ENCODE data around the gene GNPDA1. TPM values are rescaled to one million over a fixed set of nuclear protein-coding genes. Genes with fewer than 3 reads are reported as not detected.

Gene GNPDA1
- total RNA-seq, 4 donors from 2014 or later: 14.9 to 31.9 (median 23.5) TPM

DNA sequence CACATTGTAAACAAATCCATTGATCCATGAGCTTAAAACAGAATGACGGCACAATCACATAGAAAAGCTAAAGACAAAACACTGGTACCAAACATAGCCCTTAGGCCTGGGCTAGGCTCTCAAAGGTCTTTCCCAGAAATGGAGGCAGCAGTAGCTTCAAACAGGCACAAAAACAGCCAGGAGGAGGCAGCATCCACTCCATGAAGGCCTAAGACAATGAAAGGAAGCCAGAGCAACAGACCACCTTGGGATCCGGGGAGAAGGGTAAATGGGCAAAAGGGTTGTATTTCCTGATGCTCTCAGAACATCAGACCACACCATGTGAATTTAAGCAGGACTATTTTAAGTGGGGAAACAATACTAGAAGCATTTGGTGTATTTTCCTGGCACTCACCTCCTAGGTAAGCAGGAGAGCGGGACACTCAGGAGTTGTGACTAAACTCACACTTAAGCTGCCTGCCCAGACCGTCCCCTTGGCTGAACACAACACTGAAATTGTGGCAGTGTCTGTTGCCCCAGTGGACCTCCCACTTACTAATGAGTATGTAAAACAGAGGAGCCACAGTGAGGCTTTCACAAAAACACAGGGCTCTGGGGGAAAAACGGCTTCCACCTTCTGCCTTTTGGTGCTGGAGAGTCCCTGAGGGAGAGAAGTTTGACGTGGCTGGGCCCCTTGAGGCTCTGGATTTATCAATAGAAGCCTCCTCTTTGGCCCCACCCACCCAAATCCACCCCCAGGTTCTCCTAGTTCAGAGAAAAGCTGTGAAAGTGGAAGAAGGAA, 11.9 kb downstream of the GNPDA1 start:
- H3K4me1 ChIP-seq: no peaks in the 10 kb centered on the region
- TF ChIP-seq, protein P1, sequence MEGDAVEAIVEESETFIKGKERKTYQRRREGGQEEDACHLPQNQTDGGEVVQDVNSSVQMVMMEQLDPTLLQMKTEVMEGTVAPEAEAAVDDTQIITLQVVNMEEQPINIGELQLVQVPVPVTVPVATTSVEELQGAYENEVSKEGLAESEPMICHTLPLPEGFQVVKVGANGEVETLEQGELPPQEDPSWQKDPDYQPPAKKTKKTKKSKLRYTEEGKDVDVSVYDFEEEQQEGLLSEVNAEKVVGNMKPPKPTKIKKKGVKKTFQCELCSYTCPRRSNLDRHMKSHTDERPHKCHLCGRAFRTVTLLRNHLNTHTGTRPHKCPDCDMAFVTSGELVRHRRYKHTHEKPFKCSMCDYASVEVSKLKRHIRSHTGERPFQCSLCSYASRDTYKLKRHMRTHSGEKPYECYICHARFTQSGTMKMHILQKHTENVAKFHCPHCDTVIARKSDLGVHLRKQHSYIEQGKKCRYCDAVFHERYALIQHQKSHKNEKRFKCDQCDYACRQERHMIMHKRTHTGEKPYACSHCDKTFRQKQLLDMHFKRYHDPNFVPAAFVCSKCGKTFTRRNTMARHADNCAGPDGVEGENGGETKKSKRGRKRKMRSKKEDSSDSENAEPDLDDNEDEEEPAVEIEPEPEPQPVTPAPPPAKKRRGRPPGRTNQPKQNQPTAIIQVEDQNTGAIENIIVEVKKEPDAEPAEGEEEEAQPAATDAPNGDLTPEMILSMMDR (IDR thresholded peaks at IDR 0.05): peak in 2 of 6 experiments; percentile 15 to 17
- no peak for TF ChIP-seq POLR2A (IDR thresholded peaks at IDR 0.05)
- no peaks in the 10 kb centered on the region for H3K27me3 ChIP-seq
- no peak overlapping the region for H3K27ac ChIP-seq
- H3K36me3 ChIP-seq: peaks cover 0 to 67% (median 0%) of the 10 kb centered on the region in 3 donors
- no peak overlapping the region for H3K4me3 ChIP-seq
- H3K9me3 ChIP-seq: no peaks in the 10 kb centered on the region
- no peak for DNase-seq

DNA sequence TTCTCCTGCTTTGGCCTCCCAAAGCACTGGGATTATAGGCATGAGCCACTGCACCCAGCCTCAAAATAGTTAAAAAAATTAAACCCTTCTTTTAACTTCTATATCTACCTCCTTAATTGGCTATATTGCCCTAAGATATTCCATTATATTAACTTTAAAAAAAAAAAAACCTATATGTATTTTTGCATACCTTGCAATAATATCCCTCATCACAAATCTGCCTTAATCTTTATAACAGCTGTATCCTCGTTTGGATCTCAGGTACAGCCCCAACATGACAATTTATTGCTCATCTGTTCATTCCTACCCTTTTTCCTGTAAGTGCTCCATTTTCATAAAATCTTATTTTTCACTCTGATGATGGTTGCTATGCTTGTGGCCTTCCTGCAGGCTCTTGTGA, 12.7 kb downstream of the GNPDA1 start:
- no peak overlapping the region for H3K27ac ChIP-seq
- H3K36me3 ChIP-seq: peaks cover 0 to 62% (median 0%) of the 10 kb centered on the region in 3 donors
- no peak overlapping the region for H3K4me3 ChIP-seq
- no peak for DNase-seq
- no peaks in the 10 kb centered on the region for H3K4me1 ChIP-seq
- no peaks in the 10 kb centered on the region for H3K9me3 ChIP-seq
- H3K27me3 ChIP-seq: no peaks in the 10 kb centered on the region
- no peak for TF ChIP-seq POLR2A (IDR thresholded peaks at IDR 0.05)
- TF ChIP-seq, protein P1 (IDR thresholded peaks at IDR 0.05): no peak

DNA sequence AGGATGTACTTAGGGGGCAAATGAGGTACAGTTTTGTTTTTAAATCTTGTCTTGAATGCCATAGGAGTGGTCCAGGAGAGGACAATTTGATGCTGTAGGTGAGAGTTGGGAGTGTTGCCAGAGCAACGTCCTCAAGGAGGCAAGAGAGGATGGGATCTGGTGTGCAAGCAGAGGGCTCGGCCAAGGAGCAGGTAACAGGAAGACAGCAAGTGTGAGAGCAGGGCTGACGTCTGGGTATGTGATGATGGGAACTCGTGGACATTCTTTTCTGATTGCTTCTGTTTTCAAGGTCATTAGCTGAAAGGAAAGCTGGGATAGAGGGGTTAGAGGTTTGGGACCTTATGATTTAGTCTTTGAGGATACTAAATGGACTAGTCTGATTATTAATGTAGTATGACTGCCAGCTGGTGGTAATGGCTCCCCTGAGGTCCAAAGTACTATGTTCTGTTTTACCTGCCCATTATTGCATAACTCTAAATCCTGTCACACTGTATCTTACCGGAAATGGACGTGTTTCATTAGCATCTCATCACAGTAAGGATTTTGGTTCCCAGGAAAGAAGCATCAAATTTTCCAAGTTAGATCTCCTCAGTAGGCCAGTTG, 15.4 kb downstream of the GNPDA1 start:
- Histone ChIP-seq H3K36me3 (peaks cover 0 to 61% (median 0%) of the 10 kb centered on the region in 3 donors), H3K4me3 (no peak overlapping the region), H3K27me3 (no peaks in the 10 kb centered on the region), H3K9me3 (no peaks in the 10 kb centered on the region), H3K27ac (peak overlapping the region in 2 of 4 donors; percentile 49 to 84), H3K4me1 (no peaks in the 10 kb centered on the region)
- DNase-seq: no peak
- TF ChIP-seq POLR2A (IDR thresholded peaks at IDR 0.05): no peak
- TF ChIP-seq, protein P1 (IDR thresholded peaks at IDR 0.05): peak in 1 of 6 experiments; percentile 20

DNA sequence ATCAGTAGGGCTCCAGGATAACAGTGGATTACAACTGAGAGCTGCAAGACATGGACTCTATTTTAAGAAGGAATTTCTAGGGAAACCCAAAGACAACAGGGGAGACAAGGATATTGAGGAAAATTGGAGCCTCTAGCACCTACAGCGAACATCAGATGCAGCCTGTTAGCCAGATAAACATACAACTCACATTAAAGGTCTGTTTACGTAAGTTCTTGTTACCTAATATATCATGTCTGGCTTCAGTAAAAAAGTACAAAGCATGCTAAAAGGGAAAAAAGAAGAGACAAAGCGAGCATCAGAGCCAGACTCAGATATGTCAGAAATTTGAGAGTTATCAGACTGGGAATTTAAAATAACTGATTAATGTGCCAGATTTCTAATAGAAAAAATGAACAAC, 17.2 kb downstream of the GNPDA1 start:
- DNase-seq: no peak
- no peaks in the 10 kb centered on the region for H3K27me3 ChIP-seq
- no peaks in the 10 kb centered on the region for H3K9me3 ChIP-seq
- no peaks in the 10 kb centered on the region for H3K4me1 ChIP-seq
- no peak for TF ChIP-seq POLR2A (IDR thresholded peaks at IDR 0.05)
- TF ChIP-seq, protein P1 (IDR thresholded peaks at IDR 0.05): no peak
- peaks cover 0 to 46% (median 0%) of the 10 kb centered on the region in 3 donors for H3K36me3 ChIP-seq
- no peak overlapping the region for H3K27ac ChIP-seq
- no peak overlapping the region for H3K4me3 ChIP-seq

DNA sequence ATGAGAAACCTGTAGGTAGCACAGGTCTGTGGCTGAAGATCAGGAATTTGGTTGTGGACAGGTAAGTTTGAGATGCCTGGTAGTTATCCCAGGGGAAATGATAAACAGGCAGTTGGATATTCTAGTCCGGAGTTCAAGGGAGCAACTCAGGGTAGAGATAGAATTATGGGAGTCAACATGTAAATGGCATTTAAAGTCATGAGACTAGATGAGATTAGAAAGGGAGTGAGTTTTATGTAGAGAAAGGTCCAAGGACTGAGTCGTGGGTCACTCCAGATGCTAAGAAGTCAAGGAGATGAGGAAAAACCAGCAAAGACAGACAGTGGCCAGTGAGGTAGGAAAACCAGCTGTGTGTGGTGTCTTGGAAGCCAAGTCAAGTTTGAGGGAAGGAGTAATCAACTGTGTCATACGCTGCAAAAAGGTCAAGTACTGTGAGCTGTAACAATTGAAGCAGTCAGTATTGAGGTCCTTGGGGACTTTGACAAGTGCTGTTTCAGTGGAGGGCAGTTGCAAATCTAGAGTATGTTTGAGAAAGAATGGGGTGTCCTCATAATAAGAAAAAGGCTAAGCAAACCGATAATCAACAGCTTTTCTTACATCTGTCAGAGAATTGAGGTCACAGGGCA, 18.2 kb downstream of the GNPDA1 start:
- H3K27ac ChIP-seq: no peak overlapping the region
- DNase-seq: no peak
- peaks cover 0 to 44% (median 0%) of the 10 kb centered on the region in 3 donors for H3K36me3 ChIP-seq

More for the DNA sequence above, 18.2 kb downstream of the GNPDA1 start:
- Histone ChIP-seq H3K9me3 (no peaks in the 10 kb centered on the region), H3K4me1 (no peaks in the 10 kb centered on the region), H3K4me3 (no peak overlapping the region), H3K27me3 (no peaks in the 10 kb centered on the region)
- TF ChIP-seq, protein P1 (IDR thresholded peaks at IDR 0.05): no peak
- TF ChIP-seq POLR2A (IDR thresholded peaks at IDR 0.05): no peak
